SK-N-SH (cell line): ENCODE results near the gene SLCO2A1. TPM values are rescaled to one million over a fixed set of nuclear protein-coding genes. Genes with fewer than 3 reads are reported as not detected.

Experiments used
- CTCF ChIA-PET: fragments of 300-600, 350-600 bp; formaldehyde crosslinking; extraction: SDS; loops from one replicate; lab custom pipeline; 2021; lab: Yijun Ruan, JAX
- POLR2A ChIA-PET: fragments of 350-600 bp; sonication (Branson Sonifier 250); formaldehyde crosslinking; extraction: SDS; loops from one replicate; lab custom pipeline; 2020; ENCODE audit warnings: antibody characterized with exemption, inconsistent platforms; lab: Yijun Ruan, JAX
- DNase-seq: peaks from one replicate; pipeline ENCODE4 v3.0.0; 2012
- H2AFZ ChIP-seq: fragments of 200-600 bp; sonication (generic); 2 replicates; pipeline ENCODE4 v1.8.1; 2016; ENCODE audit warnings: antibody characterized with exemption, mild to moderate bottlenecking, low read depth
- H3F3A ChIP-seq: fragments of 200-600 bp; sonication (generic); replicated peaks from 2 replicates; pipeline ENCODE3; 2016; ENCODE audit warnings: antibody characterized with exemption, mild to moderate bottlenecking; ENCODE audit not compliant: insufficient read depth
- H3K27ac ChIP-seq, 2 experiments: fragments of 200-500 bp in 1 of 2; fragments of 200-600 bp in 1 of 2; sonication (Bioruptor generic) in 1 of 2; sonication (generic), shearing (Covaris generic) in 1 of 2; 2 replicates each; pipeline versions ENCODE4 v1.5.1 to v1.6.1; 2014 to 2016; ENCODE audit warnings: low read depth in 2 of 2, inconsistent platforms in 1 of 2, low read length in 1 of 2, mild to moderate bottlenecking in 1 of 2, mixed read lengths in 1 of 2
- H3K27me3 ChIP-seq: fragments of 200-600 bp; sonication (generic), shearing (Covaris generic); 2 replicates; pipeline ENCODE4 v1.6.1; 2016; ENCODE audit warnings: mixed run types; ENCODE audit not compliant: insufficient read depth
- H3K36me3 ChIP-seq, 2 experiments: fragments of 200-500 bp in 1 of 2; fragments of 200-600 bp in 1 of 2; sonication (Bioruptor generic) in 1 of 2; sonication (generic) in 1 of 2; replicated peaks in 1 of 2; 2 replicates each; pipeline versions ENCODE3 to v1.5.1; 2014 to 2016; ENCODE audit warnings: low read length in 1 of 2, mild to moderate bottlenecking in 1 of 2; ENCODE audit not compliant: insufficient read depth in 2 of 2, control insufficient read depth in 1 of 2
- H3K4me1 ChIP-seq, 2 experiments: fragments of 200-500 bp in 1 of 2; fragments of 200-600 bp in 1 of 2; sonication (Bioruptor generic) in 1 of 2; sonication (generic), shearing (Covaris generic) in 1 of 2; 2 replicates each; pipeline versions ENCODE4 v1.5.1 to v1.6.1; 2014 to 2016; ENCODE audit warnings: low read depth in 1 of 2, low read length in 1 of 2, mixed run types in 1 of 2; ENCODE audit not compliant: insufficient read depth in 2 of 2, control insufficient read depth in 1 of 2
- H3K4me2 ChIP-seq: fragments of 200-600 bp; sonication (generic), shearing (Covaris generic); 2 replicates; pipeline ENCODE4 v1.6.1; 2017; ENCODE audit warnings: mixed run types
- H3K4me3 ChIP-seq, 2 experiments: fragments of 200-500 bp in 1 of 2; fragments of 200-600 bp in 1 of 2; sonication (Bioruptor generic) in 1 of 2; sonication (generic), shearing (Covaris generic) in 1 of 2; 2 replicates each; pipeline versions ENCODE4 v1.5.1 to v1.8.1; 2014 to 2016; ENCODE audit warnings: low read depth in 2 of 2, inconsistent platforms in 1 of 2, low read length in 1 of 2, mild to moderate bottlenecking in 1 of 2, mixed read lengths in 1 of 2, moderate library complexity in 1 of 2
- H3K79me2 ChIP-seq: fragments of 200-600 bp; sonication (generic); 2 replicates; pipeline ENCODE4 v1.8.1; 2017; ENCODE audit warnings: mild to moderate bottlenecking; ENCODE audit not compliant: insufficient read depth
- H3K9ac ChIP-seq: fragments of 200-600 bp; sonication (generic); 2 replicates; pipeline ENCODE4 v1.6.1; 2017; ENCODE audit warnings: mixed run types
- H3K9me2 ChIP-seq: fragments of 200-600 bp; sonication (generic); 2 replicates; pipeline ENCODE4 v1.6.1; 2017; ENCODE audit warnings: mixed run types
- H3K9me3 ChIP-seq: fragments of 200-600 bp; sonication (generic); 2 replicates; pipeline ENCODE4 v1.6.1; 2017; ENCODE audit warnings: mixed run types, mild to moderate bottlenecking, moderate library complexity
- H4K20me1 ChIP-seq: fragments of 200-600 bp; sonication (generic); 2 replicates; pipeline ENCODE4 v1.6.1; 2017; ENCODE audit warnings: mild to moderate bottlenecking, mixed run types; ENCODE audit not compliant: insufficient read depth
- ELF1 ChIP-seq: IDR thresholded peaks from 2 replicates; pipeline ENCODE4 v1.4.0; 2012
- EZH2phosphoT487 ChIP-seq: fragments of 200-600 bp; sonication (generic); IDR thresholded peaks from 2 replicates; pipeline ENCODE4 v1.6.1; 2017; ENCODE audit warnings: low read depth, mixed run types, mild to moderate bottlenecking, antibody characterized with exemption, moderate library complexity, borderline replicate concordance
- FOSL2 ChIP-seq: IDR thresholded peaks from 2 replicates; pipeline ENCODE4 v1.4.0; 2012; ENCODE audit warnings: low read depth, mild to moderate bottlenecking, moderate library complexity, borderline replicate concordance
- FOXJ3 ChIP-seq: sonication (generic); formaldehyde crosslinking; IDR thresholded peaks from 2 replicates; pipeline ENCODE4 v1.5.1; 2020; ENCODE audit warnings: mild to moderate bottlenecking, missing genetic modification reagents
- FOXM1 ChIP-seq: IDR thresholded peaks from 2 replicates; pipeline ENCODE4 v1.4.0; 2012; ENCODE audit warnings: low read depth, mild to moderate bottlenecking
- GATA2 ChIP-seq: sonication (generic); formaldehyde crosslinking; IDR thresholded peaks from 2 replicates; pipeline ENCODE4 v1.5.0; 2020; ENCODE audit warnings: mild to moderate bottlenecking, missing genetic modification reagents
- MXI1 ChIP-seq: IDR thresholded peaks from 2 replicates; pipeline ENCODE4 v1.6.1; 2012; ENCODE audit warnings: mild to moderate bottlenecking, low read depth, low read length, improper control_type of control experiment
- NRF1 ChIP-seq: IDR thresholded peaks from 2 replicates; pipeline ENCODE4 v1.6.1; 2012; ENCODE audit warnings: low read depth, mild to moderate bottlenecking, low read length
- PBX3 ChIP-seq: IDR thresholded peaks from 2 replicates; pipeline ENCODE4; 2012
- POLR2AphosphoS5 ChIP-seq: IDR thresholded peaks from 2 replicates; pipeline ENCODE4 v1.6.1; 2012; ENCODE audit warnings: low read depth, low read length
- RCOR1 ChIP-seq: fragments of 150-350 bp; IDR thresholded peaks from 2 replicates; pipeline ENCODE4 v1.6.1; 2017; ENCODE audit warnings: antibody characterized with exemption, low read length
- RFX5 ChIP-seq: IDR thresholded peaks from 2 replicates; pipeline ENCODE4 v1.6.1; 2012; ENCODE audit warnings: mild to moderate bottlenecking, improper control_type of control experiment, low read length
- RXRA ChIP-seq: IDR thresholded peaks from 2 replicates; pipeline ENCODE4 v1.4.0; 2012; ENCODE audit warnings: low read depth, mild to moderate bottlenecking, borderline replicate concordance
- TAF1 ChIP-seq: IDR thresholded peaks from 2 replicates; pipeline ENCODE4 v1.6.1; 2012; ENCODE audit warnings: low read depth, mild to moderate bottlenecking, low read length, moderate library complexity, borderline replicate concordance
- TCF12 ChIP-seq: IDR thresholded peaks from 2 replicates; pipeline ENCODE4 v1.4.0; 2012
- YY1 ChIP-seq: IDR thresholded peaks from 2 replicates; pipeline ENCODE4 v1.4.0; 2012; ENCODE audit warnings: low read depth, mild to moderate bottlenecking
- ZBTB33 ChIP-seq: IDR thresholded peaks from 2 replicates; pipeline ENCODE4 v1.4.0; 2012; ENCODE audit warnings: low read depth, borderline replicate concordance
- WGBS: methylation state at CpG from one replicate; pipeline ENCODE4 v1.1.6; 2017; ENCODE audit warnings: low lambda C conversion rate; 5-methylcytosine and 5-hydroxymethylcytosine counted together
- polyA plus RNA-seq, 3 experiments: library from polyadenylated mRNA; depleted of rRNA; stranded (reverse); fragments of >200 nt; gene quantifications; 2 replicates each; pipeline ENCODE4 v1.2.3, GENCODE V29; 2012
- TF ChIP-seq, protein P1 (sequence below): IDR thresholded peaks from 2 replicates; pipeline ENCODE4 v1.4.0; 2012; ENCODE audit warnings: low read depth, borderline replicate concordance
- TF ChIP-seq, protein P2 (sequence below): fragments of 150-350 bp; IDR thresholded peaks from 2 replicates; pipeline ENCODE4 v1.6.1; 2016; ENCODE audit warnings: mild to moderate bottlenecking, low read depth, low read length
- TF ChIP-seq, protein P3 (sequence below): fragments of 200-600 bp; sonication (generic); IDR thresholded peaks from 2 replicates; pipeline ENCODE4 v1.6.1; 2017; ENCODE audit warnings: antibody characterized with exemption, mild to moderate bottlenecking, moderate library complexity

Gene SLCO2A1
- polyA plus RNA-seq, 1 of the 3 experiments (the other 2 are of a cell fraction) = 9.3 TPM

GRCh38 chr3:134054231-134054630 is 24.5 kb upstream of the SLCO2A1 start:
- 75% methylated on average over 5 of the region's 5 CpGs for WGBS
- no peaks in the 10 kb centered on the region for H3K9me3 ChIP-seq
- H3K4me3 ChIP-seq = no peak overlapping the region
- H3K79me2 ChIP-seq = no peaks in the 10 kb centered on the region
- no peak overlapping the region for H3K9ac ChIP-seq
- no peak for TF ChIP-seq MXI1
- TF ChIP-seq, protein P1, sequence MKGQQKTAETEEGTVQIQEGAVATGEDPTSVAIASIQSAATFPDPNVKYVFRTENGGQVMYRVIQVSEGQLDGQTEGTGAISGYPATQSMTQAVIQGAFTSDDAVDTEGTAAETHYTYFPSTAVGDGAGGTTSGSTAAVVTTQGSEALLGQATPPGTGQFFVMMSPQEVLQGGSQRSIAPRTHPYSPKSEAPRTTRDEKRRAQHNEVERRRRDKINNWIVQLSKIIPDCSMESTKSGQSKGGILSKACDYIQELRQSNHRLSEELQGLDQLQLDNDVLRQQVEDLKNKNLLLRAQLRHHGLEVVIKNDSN = no peak
- TF ChIP-seq NRF1 = no peak
- TF ChIP-seq FOSL2 = no peak
- TF ChIP-seq TAF1 = no peak
- no peak for TF ChIP-seq GATA2 (CRISPR knock-in tag)
- TF ChIP-seq FOXM1 = no peak
- no peak for TF ChIP-seq RCOR1
- TF ChIP-seq, protein P2, sequence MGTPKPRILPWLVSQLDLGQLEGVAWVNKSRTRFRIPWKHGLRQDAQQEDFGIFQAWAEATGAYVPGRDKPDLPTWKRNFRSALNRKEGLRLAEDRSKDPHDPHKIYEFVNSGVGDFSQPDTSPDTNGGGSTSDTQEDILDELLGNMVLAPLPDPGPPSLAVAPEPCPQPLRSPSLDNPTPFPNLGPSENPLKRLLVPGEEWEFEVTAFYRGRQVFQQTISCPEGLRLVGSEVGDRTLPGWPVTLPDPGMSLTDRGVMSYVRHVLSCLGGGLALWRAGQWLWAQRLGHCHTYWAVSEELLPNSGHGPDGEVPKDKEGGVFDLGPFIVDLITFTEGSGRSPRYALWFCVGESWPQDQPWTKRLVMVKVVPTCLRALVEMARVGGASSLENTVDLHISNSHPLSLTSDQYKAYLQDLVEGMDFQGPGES = no peak
- TF ChIP-seq RFX5 = no peak
- no peak for TF ChIP-seq EZH2phosphoT487
- no peak for TF ChIP-seq FOXJ3
- no peak for TF ChIP-seq ZBTB33
- TF ChIP-seq ELF1 = no peak
- TF ChIP-seq, protein P3, sequence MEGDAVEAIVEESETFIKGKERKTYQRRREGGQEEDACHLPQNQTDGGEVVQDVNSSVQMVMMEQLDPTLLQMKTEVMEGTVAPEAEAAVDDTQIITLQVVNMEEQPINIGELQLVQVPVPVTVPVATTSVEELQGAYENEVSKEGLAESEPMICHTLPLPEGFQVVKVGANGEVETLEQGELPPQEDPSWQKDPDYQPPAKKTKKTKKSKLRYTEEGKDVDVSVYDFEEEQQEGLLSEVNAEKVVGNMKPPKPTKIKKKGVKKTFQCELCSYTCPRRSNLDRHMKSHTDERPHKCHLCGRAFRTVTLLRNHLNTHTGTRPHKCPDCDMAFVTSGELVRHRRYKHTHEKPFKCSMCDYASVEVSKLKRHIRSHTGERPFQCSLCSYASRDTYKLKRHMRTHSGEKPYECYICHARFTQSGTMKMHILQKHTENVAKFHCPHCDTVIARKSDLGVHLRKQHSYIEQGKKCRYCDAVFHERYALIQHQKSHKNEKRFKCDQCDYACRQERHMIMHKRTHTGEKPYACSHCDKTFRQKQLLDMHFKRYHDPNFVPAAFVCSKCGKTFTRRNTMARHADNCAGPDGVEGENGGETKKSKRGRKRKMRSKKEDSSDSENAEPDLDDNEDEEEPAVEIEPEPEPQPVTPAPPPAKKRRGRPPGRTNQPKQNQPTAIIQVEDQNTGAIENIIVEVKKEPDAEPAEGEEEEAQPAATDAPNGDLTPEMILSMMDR = no peak
- TF ChIP-seq PBX3 = no peak
- TF ChIP-seq TCF12 = no peak
- TF ChIP-seq POLR2AphosphoS5 = no peak
- TF ChIP-seq YY1 = no peak
- no peak for TF ChIP-seq RXRA
- no peak overlapping the region for H3K27ac ChIP-seq
- H3K9me2 ChIP-seq = no peaks in the 10 kb centered on the region
- POLR2A ChIA-PET = no interaction called here
- no peak overlapping the region for H2AFZ ChIP-seq
- H3K27me3 ChIP-seq = no peaks in the 10 kb centered on the region
- CTCF ChIA-PET = interaction anchor here (0.6 kb wide), 1 partner anchor 85 kb away, joined by 3 read pairs; no protein-coding TSS in a partner anchor
- no peaks in the 10 kb centered on the region for H3F3A ChIP-seq
- no peaks in the 10 kb centered on the region for H4K20me1 ChIP-seq
- no peaks in the 10 kb centered on the region for H3K36me3 ChIP-seq
- no peak for DNase-seq
- H3K4me1 ChIP-seq = peaks cover 3 to 5% of the 10 kb centered on the region in 2 experiments; a peak in 2 of 4 replicates
- H3K4me2 ChIP-seq = no peak overlapping the region
